Left ventricle myocardium inferior (tissue), 1 donor: Measurements from ENCODE around the gene SPEM3. TPM values are rescaled to one million over a fixed set of nuclear protein-coding genes. Genes with fewer than 3 reads are reported as not detected.

Source experiments
- DNase-seq: peaks from one replicate; pipeline ENCODE4 v3.0.0-alpha.2; 2020
- H3K27ac ChIP-seq: fragments of 200-600 bp; replicated peaks from 2 replicates; pipeline ENCODE4 v1.8.0; 2021
- H3K27me3 ChIP-seq: fragments of 200-600 bp; 2 replicates; pipeline ENCODE4 v1.8.0; 2021; ENCODE audit warnings: low read depth
- H3K36me3 ChIP-seq: fragments of 200-600 bp; 2 replicates; pipeline ENCODE4 v1.8.0; 2021
- H3K4me1 ChIP-seq: fragments of 200-600 bp; 2 replicates; pipeline ENCODE4 v1.8.0; 2021
- H3K4me3 ChIP-seq: fragments of 200-600 bp; 2 replicates; pipeline ENCODE4 v1.8.0; 2021; ENCODE audit warnings: mild to moderate bottlenecking, moderate library complexity
- H3K9me3 ChIP-seq: fragments of 200-600 bp; replicated peaks from 2 replicates; pipeline ENCODE4 v1.8.0; 2021
- CTCF ChIP-seq: fragments of 200-600 bp; IDR thresholded peaks from 2 replicates; pipeline ENCODE4 v1.8.0; 2021; ENCODE audit warnings: antibody characterized with exemption, mild to moderate bottlenecking, borderline replicate concordance
- intact Hi-C: fragments of 100-400 bp; cut with micrococcal nuclease; formaldehyde crosslinking; loops from one replicate; pipeline ENCODE4 v1.11.0; 2022
- total RNA-seq: library from RNA; stranded (reverse); fragmentation: NEBNext Ultra II Directional; extraction: Animal tissue kit (Norgen Biotek cat#: 25700); gene quantifications from one replicate; pipeline ENCODE4 v1.2.1, GENCODE V29; 2021
- donor health status: DM: no; HTN: yes; CAD: no; lungs with severe emphysema.

SPEM3 gene
- total RNA-seq, 1 donor from 2014 or later: not detected

GRCh38 chr17:7437950-7438614 lies 9.4 kb downstream of the SPEM3 start:
- peak; percentile 78 for DNase-seq
- Histone ChIP-seq H3K27me3 (peaks cover 28% of the 10 kb centered on the region), H3K27ac (peak overlapping the region; percentile 75), H3K4me3 (peak overlapping the region; percentile 69), H3K9me3 (no peaks in the 10 kb centered on the region), H3K4me1 (peaks cover 64% of the 10 kb centered on the region), H3K36me3 (no peaks in the 10 kb centered on the region)
- TF ChIP-seq CTCF: no peak
- intact Hi-C loops: no loop called here

- H3K27me3 ChIP-seq: peaks cover 28% of the 10 kb centered on the region
- peak overlapping the region; percentile 75 for H3K27ac ChIP-seq
- no peak for TF ChIP-seq CTCF
- H3K4me1 ChIP-seq: peaks cover 64% of the 10 kb centered on the region
- peak overlapping the region; percentile 69 for H3K4me3 ChIP-seq
- no peaks in the 10 kb centered on the region for H3K36me3 ChIP-seq
- intact Hi-C loops: no loop called here
- no peaks in the 10 kb centered on the region for H3K9me3 ChIP-seq
- DNase-seq: no peak
These were observed 10.2 kb downstream of the SPEM3 start for GRCh38 chr17:7438656-7439460.

GRCh38 chr17:7439462-7440112 lies 10.9 kb downstream of the SPEM3 start, which contains the start of gene FGF11:
Gene FGF11, plus strand, starts transcription at chr17:7439512. Its CDS starts 109 bp downstream, at chr17:7439621.
- no peaks in the 10 kb centered on the region for H3K36me3 ChIP-seq
- peaks cover 28% of the 10 kb centered on the region for H3K27me3 ChIP-seq
- peak within 1 kb of the TSS; percentile 82 for H3K27ac ChIP-seq
- DNase-seq: no peak
- intact Hi-C loops: no loop called here
- H3K4me3 ChIP-seq: peak within 1 kb of the TSS; percentile 69
- H3K9me3 ChIP-seq: no peaks in the 10 kb centered on the region
- no peak for TF ChIP-seq CTCF
- peaks cover 67% of the 10 kb centered on the region for H3K4me1 ChIP-seq

- peaks cover 68% of the 10 kb centered on the region for H3K4me1 ChIP-seq
These were observed 11.6 kb downstream of the SPEM3 start for GRCh38 chr17:7440113-7440833.

More at GRCh38 chr17:7440113-7440833, 11.6 kb downstream of the SPEM3 start:
- Histone ChIP-seq H3K27me3 (peaks cover 34% of the 10 kb centered on the region), H3K9me3 (no peaks in the 10 kb centered on the region), H3K36me3 (no peaks in the 10 kb centered on the region), H3K4me3 (peak overlapping the region; percentile 69), H3K27ac (peak overlapping the region; percentile 82)
- TF ChIP-seq CTCF: no peak
- DNase-seq: peak; percentile 71
- intact Hi-C loops: no loop called here
